Activated T-cell treated with anti-CD3 and anti-CD28 coated beads, Interleukin-2, amount 50 U/mL, for 24 hours (primary cell): ENCODE data around the gene SPG7.
A peak's percentile ranks its signal among the peaks of the same experiment; 100 is the strongest.

Experiments
- DNase-seq: peaks from one replicate; pipeline ENCODE4 v3.0.0-alpha.2; 2020
- H3K27ac Mint-ChIP-seq: 2 replicates; pipeline ENCODE4 v1.8.0; 2020; ENCODE audit warnings: mild to moderate bottlenecking, mixed read lengths
- H3K27me3 Mint-ChIP-seq: 2 replicates; pipeline ENCODE4 v1.8.0; 2020; ENCODE audit warnings: mixed read lengths
- H3K36me3 Mint-ChIP-seq: 2 replicates; pipeline ENCODE4 v1.8.0; 2020; ENCODE audit warnings: low read depth, mixed read lengths
- H3K4me1 Mint-ChIP-seq: 2 replicates; pipeline ENCODE4 v1.8.0; 2020; ENCODE audit warnings: low read depth, mixed read lengths
- H3K4me3 Mint-ChIP-seq: 2 replicates; pipeline ENCODE4 v1.8.0; 2020; ENCODE audit warnings: mild to moderate bottlenecking, moderate library complexity, mixed read lengths
- H3K9me3 Mint-ChIP-seq: 2 replicates; pipeline ENCODE4 v1.8.0; 2020; ENCODE audit warnings: mixed read lengths

SPG7 gene

GRCh38 chr16:89478576-89479221, 29.5 kb upstream of the SPG7 start:
- Mint-ChIP-seq H3K4me1 (peaks cover 89% of the 10 kb centered on the region), H3K27me3 (no peaks in the 10 kb centered on the region), H3K27ac (peak overlapping the region; percentile 90), H3K4me3 (peak overlapping the region; percentile 57), H3K9me3 (no peaks in the 10 kb centered on the region), H3K36me3 (peaks cover 65% of the 10 kb centered on the region)
- no peak for DNase-seq

- Mint-ChIP-seq H3K27me3 (no peaks in the 10 kb centered on the region), H3K36me3 (peaks cover 69% of the 10 kb centered on the region), H3K4me3 (no peak overlapping the region), H3K9me3 (no peaks in the 10 kb centered on the region), H3K27ac (peak overlapping the region; percentile 94), H3K4me1 (peaks cover 90% of the 10 kb centered on the region)
- DNase-seq: no peak
Observed at GRCh38 chr16:89481356-89481955, 26.7 kb upstream of the SPG7 start.

- Mint-ChIP-seq H3K4me3 (peak overlapping the region; percentile 58), H3K36me3 (peaks cover 71% of the 10 kb centered on the region), H3K27me3 (no peaks in the 10 kb centered on the region), H3K4me1 (peaks cover 89% of the 10 kb centered on the region), H3K9me3 (no peaks in the 10 kb centered on the region), H3K27ac (peak overlapping the region; percentile 94)
- DNase-seq: no peak
Observed at GRCh38 chr16:89482150-89482816, 25.9 kb upstream of the SPG7 start.

GRCh38 chr16:89482817-89483205, 25.4 kb upstream of the SPG7 start:
- H3K27ac Mint-ChIP-seq: peak overlapping the region; percentile 94
- H3K9me3 Mint-ChIP-seq: no peaks in the 10 kb centered on the region
- H3K36me3 Mint-ChIP-seq: peaks cover 75% of the 10 kb centered on the region
- no peak for DNase-seq
- no peaks in the 10 kb centered on the region for H3K27me3 Mint-ChIP-seq
- H3K4me1 Mint-ChIP-seq: peaks cover 89% of the 10 kb centered on the region
- peak overlapping the region; percentile 58 for H3K4me3 Mint-ChIP-seq

DNA sequence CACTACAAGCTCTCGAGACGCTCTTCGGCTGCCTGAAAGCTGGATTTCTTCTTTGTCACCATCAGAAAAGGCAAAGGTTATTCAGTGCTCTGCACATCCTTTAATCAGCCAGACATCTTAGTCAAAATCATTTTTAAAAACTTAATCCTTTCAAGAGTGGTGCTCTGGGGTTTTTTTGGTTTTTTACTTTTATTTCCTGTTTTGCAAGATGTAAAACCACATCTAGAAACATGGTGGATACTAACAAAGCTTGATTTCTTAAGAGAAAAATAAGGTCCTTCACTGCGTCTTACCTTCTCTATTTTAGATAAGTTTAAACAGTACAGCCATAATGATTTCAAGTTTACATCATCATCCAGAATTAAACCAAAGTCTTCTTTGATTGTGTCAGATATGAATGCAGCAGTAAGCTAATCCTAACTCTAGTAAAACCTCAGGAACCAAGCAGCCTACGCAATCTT, 24.1 kb upstream of the SPG7 start:
- peaks cover 78% of the 10 kb centered on the region for H3K36me3 Mint-ChIP-seq
- H3K27ac Mint-ChIP-seq: peak overlapping the region; percentile 94
- H3K4me1 Mint-ChIP-seq: peaks cover 89% of the 10 kb centered on the region
- no peaks in the 10 kb centered on the region for H3K27me3 Mint-ChIP-seq
- H3K9me3 Mint-ChIP-seq: no peaks in the 10 kb centered on the region
- DNase-seq: no peak
- H3K4me3 Mint-ChIP-seq: peak overlapping the region; percentile 58

DNA sequence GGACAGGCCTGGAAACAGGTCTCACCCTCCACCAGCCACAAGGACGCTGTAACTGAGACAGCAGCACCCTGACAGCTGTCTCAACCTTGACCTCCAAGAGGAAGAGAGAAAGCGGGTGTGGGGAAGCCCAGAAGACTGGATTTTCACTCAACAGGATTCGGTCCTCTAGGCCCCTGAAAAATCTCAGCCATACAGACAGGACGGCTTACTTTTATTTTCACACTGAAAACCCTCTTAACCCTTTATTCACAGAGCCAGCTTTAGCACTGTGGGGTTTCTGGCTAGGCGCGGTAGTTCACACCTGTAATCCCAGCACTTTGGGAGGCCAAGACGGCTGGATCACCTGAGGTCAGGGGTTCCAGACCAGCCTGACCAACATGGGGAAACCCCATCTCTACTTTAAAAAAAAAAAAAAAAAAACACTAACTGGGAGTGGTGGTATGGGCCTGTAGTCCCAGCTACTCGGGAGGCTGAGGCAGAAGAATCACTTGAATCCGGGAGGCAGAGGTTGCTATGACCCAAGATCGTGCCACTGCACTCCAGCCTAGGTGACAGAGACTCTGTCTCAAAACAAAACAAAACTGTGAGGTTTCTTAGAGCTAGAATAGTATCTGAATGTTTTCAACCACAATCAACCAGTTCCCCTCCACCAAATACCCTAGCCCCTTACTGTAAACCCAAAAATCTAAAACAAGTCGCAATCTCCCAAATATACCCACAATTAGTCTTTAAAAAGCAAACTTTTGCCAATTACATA, 23.1 kb upstream of the SPG7 start:
- Mint-ChIP-seq H3K4me1 (peaks cover 84% of the 10 kb centered on the region), H3K27ac (peak overlapping the region; percentile 94), H3K36me3 (peaks cover 78% of the 10 kb centered on the region)

DNA sequence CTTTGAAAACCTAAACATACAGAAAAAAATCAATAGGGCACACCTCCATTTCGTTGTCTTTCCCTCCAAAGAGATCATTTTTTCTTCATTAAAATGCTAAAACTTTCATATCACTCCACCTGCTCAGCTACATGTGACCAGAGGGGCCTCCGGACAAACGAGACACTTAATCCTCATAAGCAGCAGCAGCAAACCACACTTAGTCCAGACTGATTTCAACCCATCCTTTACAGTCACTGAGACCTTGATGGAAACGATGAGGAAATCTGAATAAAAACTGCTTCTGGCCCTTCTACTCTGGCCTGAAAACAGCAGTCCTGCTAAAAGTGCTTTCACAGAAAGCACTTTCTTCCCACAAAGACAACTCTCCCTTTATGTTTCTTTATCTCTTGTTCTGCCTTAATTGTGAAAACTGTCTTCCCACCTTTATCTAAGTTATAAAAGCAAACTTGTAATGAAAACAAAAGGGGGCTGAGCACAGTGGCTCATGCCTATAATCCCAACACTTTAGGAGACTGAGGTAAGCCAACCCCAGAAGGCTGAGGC, 22.4 kb upstream of the SPG7 start:
- DNase-seq: no peak

More for the DNA sequence above, 23.1 kb upstream of the SPG7 start:
- no peak for DNase-seq
- H3K27me3 Mint-ChIP-seq: no peaks in the 10 kb centered on the region
- H3K9me3 Mint-ChIP-seq: no peaks in the 10 kb centered on the region
- peak overlapping the region; percentile 58 for H3K4me3 Mint-ChIP-seq

GRCh38 chr16:89489040-89489897, 18.9 kb upstream of the SPG7 start:
- H3K27ac Mint-ChIP-seq: peak overlapping the region; percentile 99

More for the DNA sequence above, 22.4 kb upstream of the SPG7 start:
- Mint-ChIP-seq H3K27ac (peak overlapping the region; percentile 94), H3K9me3 (no peaks in the 10 kb centered on the region), H3K27me3 (no peaks in the 10 kb centered on the region), H3K36me3 (peaks cover 75% of the 10 kb centered on the region), H3K4me1 (peaks cover 80% of the 10 kb centered on the region), H3K4me3 (peak overlapping the region; percentile 58)

DNA sequence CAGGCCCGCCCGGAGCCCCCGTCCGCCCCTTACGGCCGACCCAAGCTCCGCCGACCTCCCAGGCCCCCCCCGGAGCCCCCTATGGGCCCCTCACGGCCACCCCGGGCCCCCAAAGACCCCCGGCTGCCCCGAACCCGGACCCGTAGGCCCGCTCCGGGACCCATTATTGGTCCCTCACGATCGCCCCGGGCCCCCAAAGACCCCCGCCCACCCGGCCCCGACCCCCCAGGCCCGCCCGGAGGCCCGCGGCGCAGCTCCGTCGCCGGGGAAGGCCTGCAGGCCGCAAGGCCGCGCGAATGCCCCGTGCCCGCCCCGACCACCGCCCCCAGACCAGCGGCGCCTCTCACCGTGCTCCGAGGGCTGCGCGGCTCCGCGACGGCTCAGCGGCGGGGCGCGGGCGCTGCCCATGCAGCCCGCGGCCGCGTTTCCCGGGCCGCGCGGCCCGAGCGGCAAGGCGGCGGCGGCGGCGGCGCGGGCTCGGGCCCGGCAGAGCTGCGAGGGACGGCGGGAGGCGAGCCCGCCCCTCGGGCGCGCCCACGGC, 18.2 kb upstream of the SPG7 start:
- H3K36me3 Mint-ChIP-seq: peaks cover 53% of the 10 kb centered on the region
- H3K4me1 Mint-ChIP-seq: peaks cover 68% of the 10 kb centered on the region
- no peak overlapping the region for H3K27ac Mint-ChIP-seq
- no peaks in the 10 kb centered on the region for H3K27me3 Mint-ChIP-seq
- peak overlapping the region; percentile 41 for H3K4me3 Mint-ChIP-seq
- no peak for DNase-seq
- no peaks in the 10 kb centered on the region for H3K9me3 Mint-ChIP-seq

More at GRCh38 chr16:89489040-89489897, 18.9 kb upstream of the SPG7 start:
- Mint-ChIP-seq H3K27me3 (no peaks in the 10 kb centered on the region), H3K36me3 (peaks cover 59% of the 10 kb centered on the region), H3K4me3 (peak overlapping the region; percentile 90), H3K9me3 (no peaks in the 10 kb centered on the region), H3K4me1 (peaks cover 71% of the 10 kb centered on the region)
- peak; percentile 82 for DNase-seq

DNA sequence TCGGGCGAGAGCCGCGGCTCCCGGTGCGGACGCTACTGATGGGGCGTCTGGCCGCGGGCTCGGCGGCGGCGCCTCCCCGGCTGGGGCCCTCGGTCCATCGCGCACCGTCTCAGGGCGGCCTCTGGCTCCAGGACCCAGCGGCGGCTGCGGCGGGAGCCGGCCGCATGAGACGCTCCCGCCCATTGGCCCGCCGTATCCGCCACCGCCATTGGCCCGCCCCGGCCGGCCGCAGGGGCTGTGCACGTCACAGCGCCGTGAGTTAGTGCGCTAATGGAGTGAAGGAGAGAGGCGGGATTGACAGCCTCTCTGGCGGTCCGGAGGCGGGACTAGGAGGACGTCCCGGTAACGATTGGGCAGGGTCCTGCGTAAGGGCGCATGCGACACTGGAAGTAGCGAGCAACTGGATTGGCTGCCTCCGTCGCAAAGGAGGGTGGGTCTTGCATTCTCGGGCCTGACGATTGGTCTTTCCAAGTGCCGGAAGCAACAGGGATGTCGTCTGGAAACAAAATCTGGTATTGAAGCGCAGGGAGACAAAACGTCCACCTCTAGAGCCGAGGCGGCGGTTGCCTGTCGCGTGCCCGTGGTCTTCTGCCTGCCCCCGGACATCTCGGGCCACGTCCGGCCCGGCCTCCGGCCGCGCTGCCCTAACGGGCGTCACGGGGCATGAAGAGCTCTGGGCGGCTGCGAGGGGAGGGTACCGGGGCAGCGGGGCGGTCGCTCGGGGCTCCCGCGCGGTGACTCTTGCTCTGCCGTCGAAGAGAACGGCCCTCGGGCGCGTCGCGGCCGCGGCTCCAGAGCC, 17.6 kb upstream of the SPG7 start, which contains the start of gene ANKRD11:
Gene ANKRD11 (minus strand): TSS at position 123 of the 799 bp plus-strand sequence. CDS start 173,542 bp downstream, outside the sequence.
- Mint-ChIP-seq H3K36me3 (peaks cover 49% of the 10 kb centered on the region), H3K9me3 (no peaks in the 10 kb centered on the region), H3K4me3 (peak within 1 kb of the TSS; percentile 90), H3K4me1 (peaks cover 62% of the 10 kb centered on the region), H3K27ac (peak within 1 kb of the TSS; percentile 99), H3K27me3 (no peaks in the 10 kb centered on the region)
- DNase-seq: peak; percentile 97

DNA sequence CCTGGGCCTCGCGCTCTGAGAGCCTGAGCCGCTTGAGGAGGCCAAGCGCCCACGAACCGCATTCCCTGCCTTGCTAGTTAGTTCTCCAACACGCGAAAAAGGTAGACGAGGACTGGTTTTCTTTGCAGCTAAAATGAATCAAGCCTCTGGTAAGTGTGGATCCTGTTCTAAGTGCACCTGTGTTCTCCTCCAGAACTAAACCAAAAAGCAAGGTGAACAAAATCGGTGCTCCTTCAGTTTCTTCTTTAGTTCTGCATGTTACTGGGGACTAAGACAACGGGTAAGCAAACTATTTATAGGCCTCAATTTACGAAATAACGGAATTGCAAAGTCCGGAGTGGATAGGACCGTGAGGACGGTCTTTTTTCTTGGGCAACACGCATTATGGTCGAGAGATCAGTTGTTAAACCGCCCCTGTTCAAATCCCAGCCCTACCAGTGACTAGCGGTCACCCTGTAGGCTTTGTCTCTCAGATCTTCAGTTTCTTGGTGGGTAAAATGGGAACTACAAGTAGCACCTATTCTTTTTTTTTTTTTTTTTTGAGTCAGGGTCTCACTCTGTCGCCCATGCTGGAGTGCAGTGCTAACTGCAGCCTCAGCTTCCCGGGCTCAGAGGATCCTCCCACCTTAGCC, 16.8 kb upstream of the SPG7 start:
- Mint-ChIP-seq H3K9me3 (no peaks in the 10 kb centered on the region), H3K27ac (peak overlapping the region; percentile 96), H3K36me3 (peaks cover 45% of the 10 kb centered on the region), H3K4me3 (peak overlapping the region; percentile 87), H3K27me3 (no peaks in the 10 kb centered on the region), H3K4me1 (peaks cover 55% of the 10 kb centered on the region)
- DNase-seq: no peak

- no peaks in the 10 kb centered on the region for H3K9me3 Mint-ChIP-seq
- no peaks in the 10 kb centered on the region for H3K27me3 Mint-ChIP-seq
- peaks cover 38% of the 10 kb centered on the region for H3K36me3 Mint-ChIP-seq
- H3K4me3 Mint-ChIP-seq: peak overlapping the region; percentile 87
- peak overlapping the region; percentile 96 for H3K27ac Mint-ChIP-seq
- H3K4me1 Mint-ChIP-seq: peaks cover 48% of the 10 kb centered on the region
- no peak for DNase-seq
Observed at GRCh38 chr16:89491974-89492687, 16.1 kb upstream of the SPG7 start.
